ENCODE results near the gene PLEKHM1. TPM values are rescaled to one million over a fixed set of nuclear protein-coding genes. Genes with fewer than 3 reads are reported as not detected.
"Not testable (repeated sequence)": the region's sequence is repeated elsewhere in the genome, so short reads cannot be mapped to it uniquely, and the experiment has no call there.

The PLEKHM1 gene
- total RNA-seq, 2 experiments from 2014 or later = 108 to 118 TPM

DNA sequence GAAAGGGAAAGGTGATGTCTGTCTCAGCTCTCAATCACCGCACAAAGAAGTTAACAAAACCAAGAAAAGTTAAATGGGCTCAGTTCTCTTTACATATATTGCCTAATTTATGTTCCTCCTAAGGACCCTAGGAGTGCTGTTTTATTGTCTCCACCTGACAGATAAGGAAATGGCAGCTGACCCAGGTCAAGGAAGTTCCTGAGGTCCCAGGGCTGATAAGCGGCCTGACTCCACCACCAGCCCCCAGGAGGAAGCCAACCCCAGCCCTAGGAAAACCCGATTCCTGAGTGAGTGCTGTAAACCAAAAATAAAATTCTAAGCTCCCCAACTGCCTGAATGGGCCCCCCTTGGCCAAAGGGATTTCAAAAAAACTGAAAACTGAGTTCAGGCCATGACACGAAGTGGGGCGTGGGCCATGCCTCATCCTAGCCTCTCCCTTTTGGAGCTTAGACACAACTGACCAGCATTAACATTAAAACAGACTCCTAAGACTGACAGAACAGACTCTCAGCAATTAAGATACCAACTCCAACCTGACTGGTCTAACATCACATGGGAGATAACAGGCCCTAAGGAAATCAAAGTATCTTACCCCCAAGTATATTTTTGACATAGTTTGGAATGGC lies 6.8 kb downstream of the PLEKHM1 start:
- H3K4me3 Mint-ChIP-seq; H3K27me3 Mint-ChIP-seq; ATAC-seq (ENCODE audit: poor library complexity); intact Hi-C loops (cut with DNase I, micrococcal nuclease); CTCF ChIA-PET; POLR2A ChIA-PET; H3K9me3 Mint-ChIP-seq; H3K27ac ChIP-seq (ENCODE audit: low read depth in 1 of 2, low read length in 2 of 2); H3K4me1 Mint-ChIP-seq (ENCODE audit: low read depth); H3K9me3 ChIP-seq (ENCODE audit: control insufficient read depth in 1 of 2, insufficient read depth in 1 of 2, low read length in 2 of 2); H3K27me3 ChIP-seq (ENCODE audit: control insufficient read depth in 1 of 2, insufficient read depth in 2 of 2, low read length in 2 of 2); H3K4me1 ChIP-seq (ENCODE audit: insufficient read depth, low read length); H3K4me3 ChIP-seq (ENCODE audit: low read length); H3K36me3 ChIP-seq (ENCODE audit: insufficient read depth, low read length); H3K27ac Mint-ChIP-seq; DNase-seq: not testable (repeated sequence)
- H3K36me3 Mint-ChIP-seq (ENCODE audit: low read depth) = peaks cover 17% of the 10 kb centered on the region

DNA sequence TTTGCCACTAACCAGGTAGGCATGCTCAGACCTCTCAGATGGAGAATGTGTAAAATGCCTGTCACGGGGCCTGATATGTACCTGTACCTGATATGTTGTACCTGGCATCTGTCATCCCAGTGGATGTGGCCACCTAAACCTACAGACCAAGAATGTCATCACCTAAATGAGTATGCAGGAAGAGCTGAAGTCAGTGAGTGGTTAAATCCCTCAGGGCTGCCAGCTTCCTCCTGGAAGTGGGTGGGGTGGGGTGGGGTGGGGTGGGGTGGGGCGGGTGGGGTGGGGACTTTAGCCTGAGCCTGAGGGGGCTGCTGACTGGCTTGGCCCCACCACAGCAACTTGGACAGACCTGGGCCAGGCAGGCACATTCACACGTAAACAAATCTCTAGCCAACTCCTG lies 7.3 kb downstream of the PLEKHM1 start:
- H3K27ac Mint-ChIP-seq; CTCF ChIA-PET; H3K4me3 ChIP-seq (ENCODE audit: low read length); DNase-seq; H3K27ac ChIP-seq (ENCODE audit: low read depth in 1 of 2, low read length in 2 of 2); H3K4me1 ChIP-seq (ENCODE audit: insufficient read depth, low read length); H3K4me1 Mint-ChIP-seq (ENCODE audit: low read depth); intact Hi-C loops (cut with DNase I, micrococcal nuclease); POLR2A ChIA-PET; H3K9me3 ChIP-seq (ENCODE audit: control insufficient read depth in 1 of 2, insufficient read depth in 1 of 2, low read length in 2 of 2); H3K4me3 Mint-ChIP-seq; H3K36me3 ChIP-seq (ENCODE audit: insufficient read depth, low read length); H3K9me3 Mint-ChIP-seq; H3K27me3 ChIP-seq (ENCODE audit: control insufficient read depth in 1 of 2, insufficient read depth in 2 of 2, low read length in 2 of 2); ATAC-seq (ENCODE audit: poor library complexity); H3K27me3 Mint-ChIP-seq: not testable (repeated sequence)
- H3K36me3 Mint-ChIP-seq (ENCODE audit: low read depth) = peaks cover 19% of the 10 kb centered on the region

DNA sequence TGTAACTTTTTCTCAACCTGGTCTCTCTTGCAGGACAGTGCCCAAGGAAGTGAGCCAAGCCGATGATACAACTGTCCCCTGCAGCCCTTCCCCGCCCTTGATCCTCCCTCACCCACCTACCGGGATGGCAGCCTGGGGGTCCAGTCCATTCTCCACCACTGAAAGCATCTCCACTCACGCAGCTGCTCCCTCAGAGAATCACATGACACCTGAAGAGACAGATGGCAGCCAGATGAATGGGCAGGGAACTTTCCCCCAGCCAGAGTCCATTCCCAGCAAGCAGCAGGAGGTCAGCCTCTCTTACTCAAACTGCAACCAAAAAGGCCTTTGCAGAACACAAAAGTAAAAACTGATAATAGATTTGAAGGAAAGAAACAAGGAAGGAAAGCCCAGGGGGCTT lies 8.2 kb downstream of the PLEKHM1 start:
- H3K27ac ChIP-seq (ENCODE audit: low read depth in 1 of 2, low read length in 2 of 2); CTCF ChIA-PET; POLR2A ChIA-PET; ATAC-seq (ENCODE audit: poor library complexity); DNase-seq; H3K27me3 Mint-ChIP-seq; H3K9me3 ChIP-seq (ENCODE audit: control insufficient read depth in 1 of 2, insufficient read depth in 1 of 2, low read length in 2 of 2); intact Hi-C loops (cut with DNase I, micrococcal nuclease); H3K4me3 Mint-ChIP-seq; H3K27ac Mint-ChIP-seq; H3K4me3 ChIP-seq (ENCODE audit: low read length); H3K9me3 Mint-ChIP-seq; H3K4me1 ChIP-seq (ENCODE audit: insufficient read depth, low read length); H3K27me3 ChIP-seq (ENCODE audit: control insufficient read depth in 1 of 2, insufficient read depth in 2 of 2, low read length in 2 of 2); H3K4me1 Mint-ChIP-seq (ENCODE audit: low read depth): not testable (repeated sequence)
- peaks cover 25% of the 10 kb centered on the region for H3K36me3 Mint-ChIP-seq (ENCODE audit: low read depth)
- peaks cover 13% of the 10 kb centered on the region for H3K36me3 ChIP-seq (ENCODE audit: insufficient read depth, low read length)

DNA sequence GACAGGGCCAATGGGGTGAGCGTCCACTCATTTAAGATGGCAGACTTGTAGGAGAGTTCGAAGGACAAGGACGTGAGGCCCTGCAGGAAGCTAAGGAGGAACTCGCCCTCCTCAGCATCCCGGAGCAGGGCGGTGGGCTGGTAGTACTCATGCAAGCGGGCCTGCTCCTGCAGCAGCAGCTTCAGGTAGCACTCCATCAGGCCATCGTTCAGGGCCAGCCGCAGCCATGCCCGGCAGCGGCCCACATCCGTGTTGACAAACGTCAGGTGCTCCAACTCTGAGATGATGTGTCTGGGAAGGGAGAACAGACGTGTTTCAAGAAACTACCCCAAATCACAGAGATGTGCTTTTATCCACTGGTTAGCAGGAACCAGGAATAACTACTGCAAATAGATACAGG lies 15.1 kb downstream of the PLEKHM1 start:
- DNase-seq; ATAC-seq (ENCODE audit: poor library complexity); H3K4me1 Mint-ChIP-seq (ENCODE audit: low read depth); H3K27me3 ChIP-seq (ENCODE audit: control insufficient read depth in 1 of 2, insufficient read depth in 2 of 2, low read length in 2 of 2); H3K4me3 Mint-ChIP-seq; CTCF ChIA-PET; H3K9me3 ChIP-seq (ENCODE audit: control insufficient read depth in 1 of 2, insufficient read depth in 1 of 2, low read length in 2 of 2); POLR2A ChIA-PET; H3K4me3 ChIP-seq (ENCODE audit: low read length); H3K27ac ChIP-seq (ENCODE audit: low read depth in 1 of 2, low read length in 2 of 2); intact Hi-C loops (cut with DNase I, micrococcal nuclease); H3K9me3 Mint-ChIP-seq; H3K27ac Mint-ChIP-seq; H3K4me1 ChIP-seq (ENCODE audit: insufficient read depth, low read length); H3K27me3 Mint-ChIP-seq: not testable (repeated sequence)
- H3K36me3 Mint-ChIP-seq (ENCODE audit: low read depth) = peaks cover 57% of the 10 kb centered on the region
- peaks cover 26% of the 10 kb centered on the region for H3K36me3 ChIP-seq (ENCODE audit: insufficient read depth, low read length)

DNA sequence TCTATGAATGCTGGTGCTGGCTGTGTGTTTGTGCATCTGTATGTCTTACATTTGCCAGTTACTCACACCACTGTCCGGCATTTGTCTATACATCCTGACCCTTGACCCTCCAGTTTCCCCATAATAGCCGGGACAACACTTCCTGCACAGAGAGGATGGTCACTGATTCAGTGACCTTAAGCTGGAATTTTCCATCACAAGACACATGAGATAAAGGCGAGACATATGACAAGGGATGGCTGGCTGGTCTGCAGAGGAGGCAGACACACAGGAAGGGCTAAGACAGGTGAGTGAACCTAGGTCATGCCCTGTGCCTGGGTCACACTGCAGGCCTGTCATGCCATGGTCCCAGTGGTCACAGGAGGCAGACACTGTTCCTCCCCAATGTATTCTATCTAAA lies 18.3 kb downstream of the PLEKHM1 start:
- peaks cover 26% of the 10 kb centered on the region for H3K36me3 ChIP-seq (ENCODE audit: insufficient read depth, low read length)
- H3K27me3 ChIP-seq (ENCODE audit: control insufficient read depth in 1 of 2, insufficient read depth in 2 of 2, low read length in 2 of 2); H3K4me1 Mint-ChIP-seq (ENCODE audit: low read depth); CTCF ChIA-PET; H3K4me3 Mint-ChIP-seq; H3K27ac ChIP-seq (ENCODE audit: low read depth in 1 of 2, low read length in 2 of 2); H3K27ac Mint-ChIP-seq; H3K4me1 ChIP-seq (ENCODE audit: insufficient read depth, low read length); H3K9me3 Mint-ChIP-seq; ATAC-seq (ENCODE audit: poor library complexity); POLR2A ChIA-PET; H3K27me3 Mint-ChIP-seq; DNase-seq; H3K9me3 ChIP-seq (ENCODE audit: control insufficient read depth in 1 of 2, insufficient read depth in 1 of 2, low read length in 2 of 2); intact Hi-C loops (cut with DNase I, micrococcal nuclease); H3K4me3 ChIP-seq (ENCODE audit: low read length): not testable (repeated sequence)
- H3K36me3 Mint-ChIP-seq (ENCODE audit: low read depth) = peaks cover 51% of the 10 kb centered on the region

DNA sequence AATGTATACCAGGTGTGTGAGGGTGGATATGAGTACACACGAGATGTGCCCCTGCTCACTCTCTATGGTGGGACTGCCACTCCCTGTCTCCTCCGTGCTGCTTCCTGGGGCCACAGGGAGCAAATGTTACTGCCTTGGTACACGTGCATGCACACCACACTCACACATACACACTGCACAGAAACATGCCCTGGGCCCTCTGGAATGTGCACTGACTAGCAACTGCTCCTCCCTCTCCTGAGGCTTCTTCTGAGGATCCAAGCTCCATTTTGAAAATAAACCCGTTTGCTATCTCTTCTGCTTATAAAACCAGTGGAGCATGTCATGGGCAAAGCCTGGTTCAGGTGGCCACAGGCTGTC lies 21.3 kb downstream of the PLEKHM1 start:
- DNase-seq = not testable (repeated sequence)

DNA sequence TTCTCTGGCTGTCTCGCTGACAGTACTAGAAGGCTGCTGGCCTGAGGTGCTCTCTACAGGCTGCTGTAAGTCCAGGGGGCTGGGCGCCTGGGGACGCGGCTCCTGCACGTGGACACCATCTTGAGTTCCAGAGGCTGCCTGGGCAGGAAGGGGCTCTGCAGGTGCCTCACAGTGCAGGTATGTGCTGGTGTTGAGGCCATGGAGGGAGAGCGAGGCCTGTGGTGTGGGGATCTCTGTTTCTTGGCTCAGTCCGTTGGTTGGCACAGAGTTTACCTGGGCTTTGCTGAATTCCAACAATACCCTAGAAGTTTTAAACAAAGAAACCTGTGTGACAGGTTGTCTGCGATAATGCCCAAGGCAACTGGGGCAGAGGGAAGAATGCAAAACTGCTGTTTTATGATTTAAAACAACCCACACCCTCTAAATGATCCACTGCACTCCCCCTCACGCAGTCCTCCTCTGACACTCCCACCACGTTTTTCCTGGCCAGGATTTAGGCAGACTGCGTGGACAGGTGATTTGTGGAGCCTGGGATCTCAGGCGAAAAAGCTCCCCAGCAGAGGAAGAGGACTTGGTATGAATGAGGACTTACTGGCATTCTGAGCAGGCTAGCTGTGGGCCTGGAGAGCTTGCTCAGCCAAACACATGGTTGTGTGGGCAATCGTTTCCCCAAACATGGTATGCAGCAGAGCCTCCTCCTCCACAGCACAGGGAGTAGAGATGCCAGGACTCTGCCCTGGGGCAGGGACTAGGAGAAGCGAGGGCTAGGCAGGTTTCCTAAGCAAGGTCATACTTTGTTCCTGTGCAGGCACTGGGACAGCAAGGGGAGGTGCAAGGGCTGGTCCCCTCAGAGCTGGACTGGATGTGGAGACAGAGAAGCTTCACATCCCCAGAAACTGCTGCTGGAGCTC lies 22.0 kb downstream of the PLEKHM1 start:
- ATAC-seq (ENCODE audit: poor library complexity); intact Hi-C loops (cut with DNase I, micrococcal nuclease); H3K4me3 ChIP-seq (ENCODE audit: low read length); H3K27me3 Mint-ChIP-seq; CTCF ChIA-PET; H3K27ac ChIP-seq (ENCODE audit: low read depth in 1 of 2, low read length in 2 of 2); H3K27ac Mint-ChIP-seq; H3K4me3 Mint-ChIP-seq; H3K27me3 ChIP-seq (ENCODE audit: control insufficient read depth in 1 of 2, insufficient read depth in 2 of 2, low read length in 2 of 2); H3K9me3 ChIP-seq (ENCODE audit: control insufficient read depth in 1 of 2, insufficient read depth in 1 of 2, low read length in 2 of 2); POLR2A ChIA-PET; H3K9me3 Mint-ChIP-seq; H3K4me1 ChIP-seq (ENCODE audit: insufficient read depth, low read length); DNase-seq; H3K4me1 Mint-ChIP-seq (ENCODE audit: low read depth): not testable (repeated sequence)
- peaks cover 34% of the 10 kb centered on the region for H3K36me3 Mint-ChIP-seq (ENCODE audit: low read depth)
- peaks cover 16% of the 10 kb centered on the region for H3K36me3 ChIP-seq (ENCODE audit: insufficient read depth, low read length)

More for the DNA sequence above, 21.3 kb downstream of the PLEKHM1 start:
- H3K4me1 ChIP-seq (ENCODE audit: insufficient read depth, low read length); H3K4me3 Mint-ChIP-seq; H3K9me3 ChIP-seq (ENCODE audit: control insufficient read depth in 1 of 2, insufficient read depth in 1 of 2, low read length in 2 of 2); CTCF ChIA-PET; H3K9me3 Mint-ChIP-seq; H3K27me3 ChIP-seq (ENCODE audit: control insufficient read depth in 1 of 2, insufficient read depth in 2 of 2, low read length in 2 of 2); H3K27ac ChIP-seq (ENCODE audit: low read depth in 1 of 2, low read length in 2 of 2); H3K4me3 ChIP-seq (ENCODE audit: low read length); H3K27me3 Mint-ChIP-seq; H3K4me1 Mint-ChIP-seq (ENCODE audit: low read depth); POLR2A ChIA-PET; ATAC-seq (ENCODE audit: poor library complexity); intact Hi-C loops (cut with DNase I, micrococcal nuclease); H3K27ac Mint-ChIP-seq: not testable (repeated sequence)
- H3K36me3 Mint-ChIP-seq (ENCODE audit: low read depth) = peaks cover 38% of the 10 kb centered on the region
- H3K36me3 ChIP-seq (ENCODE audit: insufficient read depth, low read length) = peaks cover 16% of the 10 kb centered on the region
